Measurements from ENCODE around the gene TTN.
A peak's percentile ranks its signal among the peaks of the same experiment; 100 is the strongest.

The TTN gene

DNA sequence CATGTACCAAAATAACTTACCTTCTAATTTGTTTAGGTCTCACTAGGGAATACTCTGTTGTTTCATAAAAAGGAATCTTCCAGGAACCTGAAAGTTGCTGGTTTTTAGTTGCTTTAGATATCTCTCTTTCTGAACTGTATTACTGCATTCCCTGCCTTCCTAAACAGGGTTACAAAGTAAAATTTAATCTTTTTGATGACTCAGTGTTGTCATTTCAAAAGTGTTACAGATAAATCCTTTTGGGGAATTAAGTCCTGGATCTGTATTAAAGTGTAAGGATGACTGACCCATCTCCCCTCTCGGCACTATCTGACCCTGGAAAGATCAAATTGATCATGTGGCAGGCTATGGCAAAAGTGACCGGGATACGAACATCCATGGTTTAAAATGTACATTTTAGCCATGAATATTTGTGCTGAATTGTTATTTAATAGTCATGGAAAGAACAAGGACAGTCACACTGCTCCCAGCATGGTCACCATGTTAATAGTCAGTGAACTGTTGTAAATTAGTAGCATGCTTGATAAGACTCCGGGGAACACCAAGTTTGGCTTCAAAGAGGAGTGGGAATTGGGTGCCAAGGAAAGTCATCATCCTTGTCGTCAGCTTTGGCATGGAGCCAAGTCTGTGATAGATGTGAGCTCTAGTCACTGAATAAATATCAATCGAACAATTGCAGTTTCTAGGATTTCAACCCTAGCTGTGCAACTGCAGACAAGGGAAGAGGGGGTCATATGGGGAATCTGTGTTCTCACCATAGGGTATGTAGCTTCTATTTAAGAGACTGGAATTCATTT, 322.8 kb downstream of the TTN start:
- no peak overlapping the region for H3K4me3 ChIP-seq (ENCODE audit: low read length)
- DNase-seq (ENCODE audit: low read depth), result no peak
- TF ChIP-seq CTCF (conservative IDR thresholded peaks at IDR 0.05; ENCODE audit: low read length), result no peak

GRCh38 chr2:178482437-178482836, 324.8 kb downstream of the TTN start:
- DNase-seq (ENCODE audit: low read depth), result no peak
- peak overlapping the region; percentile 18 for H3K4me3 ChIP-seq (ENCODE audit: low read length)
- TF ChIP-seq CTCF (conservative IDR thresholded peaks at IDR 0.05; ENCODE audit: low read length), result no peak

- TF ChIP-seq CTCF (conservative IDR thresholded peaks at IDR 0.05; ENCODE audit: low read length), result no peak
- H3K4me3 ChIP-seq (ENCODE audit: low read length), result peak within 1 kb of the TSS; percentile 92
- peak; percentile 95 for DNase-seq (ENCODE audit: low read depth)
Measured at GRCh38 chr2:178480227-178481181, 326.7 kb downstream of the TTN start, which contains the start of gene PLEKHA3. Gene PLEKHA3 (plus strand): TSS chr2:178480457. CDS start chr2:178480870, 413 bp downstream.

GRCh38 chr2:178479758-178480226, 327.4 kb downstream of the TTN start:
- TF ChIP-seq CTCF (conservative IDR thresholded peaks at IDR 0.05; ENCODE audit: low read length), result no peak
- no peak for DNase-seq (ENCODE audit: low read depth)
- H3K4me3 ChIP-seq (ENCODE audit: low read length), result peak overlapping the region; percentile 47

- peak overlapping the region; percentile 92 for H3K4me3 ChIP-seq (ENCODE audit: low read length)
- no peak for DNase-seq (ENCODE audit: low read depth)
- TF ChIP-seq CTCF (conservative IDR thresholded peaks at IDR 0.05; ENCODE audit: low read length), result no peak
Measured at GRCh38 chr2:178479275-178479616, 328.0 kb downstream of the TTN start.

DNA sequence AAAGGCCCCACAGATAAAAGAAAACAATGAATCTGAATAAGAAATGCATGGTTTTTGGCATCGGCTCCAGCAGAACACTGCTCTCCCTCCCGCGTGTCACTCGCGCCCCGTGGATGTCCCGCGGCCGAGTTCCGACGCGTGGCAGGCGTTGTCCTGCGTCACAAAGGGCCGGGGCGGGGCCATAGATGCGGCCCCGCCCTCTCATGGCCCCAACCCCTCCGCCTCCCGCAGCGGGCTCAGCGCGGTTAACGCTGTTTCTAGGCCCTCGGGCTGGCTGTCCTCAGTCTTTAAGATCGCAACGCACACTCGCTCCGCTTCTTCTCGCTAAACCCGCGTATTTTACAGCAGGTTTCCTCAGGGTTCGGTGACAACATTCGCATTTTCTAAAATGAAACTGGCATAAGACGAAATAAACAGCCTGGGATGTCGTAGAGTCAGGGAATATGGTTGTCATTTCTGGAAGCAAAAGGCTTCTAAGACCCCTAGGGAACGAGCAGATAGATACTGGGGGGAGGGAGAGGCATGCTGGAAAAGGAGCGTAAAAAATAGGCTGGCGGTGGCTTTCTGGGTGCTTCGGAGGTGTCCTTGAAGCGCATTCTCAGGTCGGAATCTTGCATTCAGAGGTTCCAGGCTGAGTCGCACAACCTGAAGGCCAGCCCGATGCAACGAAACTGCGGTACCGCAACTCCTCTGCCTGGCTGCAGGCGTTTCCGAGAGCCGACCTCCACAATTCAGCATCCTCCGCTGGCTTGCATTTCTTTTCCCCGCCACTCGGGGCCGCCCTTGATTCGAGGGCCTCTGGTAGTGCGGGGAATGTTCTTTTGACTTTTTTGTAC, 328.6 kb downstream of the TTN start, which contains the start of gene FKBP7:
Gene FKBP7 (minus strand): TSS at position 162 of the 836 bp plus-strand sequence. CDS start 101 bp downstream, at position 61.
- TF ChIP-seq CTCF (conservative IDR thresholded peaks at IDR 0.05; ENCODE audit: low read length), result peak; percentile 74
- H3K4me3 ChIP-seq (ENCODE audit: low read length), result peak within 1 kb of the TSS; percentile 92
- peak; percentile 77 for DNase-seq (ENCODE audit: low read depth)

Measured in AG10803 (cell line).